Natural killer cell (primary cell): ENCODE data around the gene SOX6. TPM values are rescaled to one million over a fixed set of nuclear protein-coding genes. Genes with fewer than 3 reads are reported as not detected.

Source experiments
- ATAC-seq, 3 donors: fragments of 150-1000 bp in 2 of 3; fragments of 200-7000 bp in 1 of 3; cut with Tn5 transposase; 1 replicate in 1 of 3; 2 replicates in 2 of 3; pipeline ENCODE4 v1.10.0; 2021; ENCODE audit warnings: mild to moderate bottlenecking in 2 of 3, moderate library complexity in 2 of 3
- DNase-seq, 2 donors: peaks; one replicate each; pipeline versions ENCODE4 v3.0.0 to v3.0.0-alpha.2; 2013 to 2021; ENCODE audit warnings: mixed read lengths in 1 of 2
- H3K27ac ChIP-seq: one replicate; pipeline ENCODE4 v1.5.1; 2013; ENCODE audit warnings: mild to moderate bottlenecking, low read length
- H3K27me3 ChIP-seq: one replicate; pipeline ENCODE4 v1.6.1; 2013; ENCODE audit warnings: low read length; ENCODE audit not compliant: control insufficient read depth, insufficient read depth
- H3K36me3 ChIP-seq: one replicate; pipeline ENCODE4 v1.6.1; 2013; ENCODE audit warnings: low read length; ENCODE audit not compliant: control insufficient read depth, insufficient read depth
- H3K4me1 ChIP-seq: one replicate; pipeline ENCODE4 v1.6.1; 2013; ENCODE audit warnings: low read length; ENCODE audit not compliant: control insufficient read depth, insufficient read depth
- H3K4me3 ChIP-seq: one replicate; pipeline ENCODE4 v1.5.1; 2013; ENCODE audit warnings: low read length
- H3K9me3 ChIP-seq: one replicate; pipeline ENCODE4 v1.6.1; 2013; ENCODE audit warnings: low read length; ENCODE audit not compliant: control insufficient read depth, insufficient read depth
- H3K27ac Mint-ChIP-seq, 2 donors: one replicate each; pipeline ENCODE4 v1.8.0; 2022; ENCODE audit warnings: mild to moderate bottlenecking in 2 of 2, mixed read lengths in 2 of 2, moderate library complexity in 1 of 2
- H3K27me3 Mint-ChIP-seq, 2 donors: one replicate each; pipeline ENCODE4 v1.8.0; 2022; ENCODE audit warnings: low read depth in 2 of 2, mixed read lengths in 2 of 2
- H3K36me3 Mint-ChIP-seq: one replicate; pipeline ENCODE4 v1.8.0; 2022; ENCODE audit warnings: mixed read lengths
- H3K4me1 Mint-ChIP-seq, 2 donors: one replicate each; pipeline ENCODE4 v1.8.0; 2022; ENCODE audit warnings: mixed read lengths in 2 of 2
- H3K4me3 Mint-ChIP-seq: one replicate; pipeline ENCODE4 v1.8.0; 2022; ENCODE audit warnings: mild to moderate bottlenecking, moderate library complexity, mixed read lengths
- H3K9me3 Mint-ChIP-seq, 2 donors: one replicate each; pipeline ENCODE4 v1.8.0; 2022; ENCODE audit warnings: mixed read lengths in 2 of 2
- WGBS: methylation state at CpG from one replicate; pipeline ENCODE4 v1.1.7; 2013; ENCODE audit warnings: missing lambda C conversion rate; ENCODE audit not compliant: insufficient coverage; 5-methylcytosine and 5-hydroxymethylcytosine counted together
- intact Hi-C: fragments of 100-400 bp; cut with micrococcal nuclease; formaldehyde crosslinking; loops from one replicate; pipeline ENCODE4 v1.14.2; 2022
- total RNA-seq, 4 donors: library from RNA; stranded (reverse); fragments of 120-200 nt in 1 of 4; gene quantifications; one replicate each; pipeline versions ENCODE4 v1.2.3 to v1.2.4, GENCODE V29; 2013 to 2022
- TF ChIP-seq, protein P1 (sequence below): fragments of 200-600 bp; IDR thresholded peaks from one replicate; pipeline ENCODE4 v1.8.0; 2022; ENCODE audit warnings: antibody characterized with exemption

SOX6 gene
- total RNA-seq, 3 donors from 2014 or later (not counting 1 experiment from before 2014, with no cell fraction given), result 0.27 TPM; not detected in 2

DNA sequence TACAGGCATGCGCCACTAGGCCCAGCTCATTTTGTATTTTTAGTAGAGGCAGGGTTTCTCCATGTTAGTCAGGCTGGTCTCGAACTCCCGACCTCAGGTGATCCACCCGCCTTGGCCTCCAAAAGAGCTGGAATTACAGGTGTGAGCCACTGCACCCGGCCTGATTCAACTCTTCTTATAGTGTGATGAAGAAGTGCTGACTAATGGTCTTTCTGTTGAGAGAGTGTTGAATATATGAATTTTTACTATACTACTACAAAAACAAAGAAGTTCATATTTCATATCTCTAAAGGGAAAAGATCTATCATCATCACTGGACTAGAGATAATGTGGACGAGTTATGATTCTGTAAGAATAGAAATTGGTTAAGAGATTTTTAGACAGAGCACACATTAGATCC lies 320.1 kb downstream of the SOX6 start:
- Histone ChIP-seq H3K27me3 (no peaks in the 10 kb centered on the region), H3K4me3 (no peak overlapping the region), H3K36me3 (no peaks in the 10 kb centered on the region), H3K9me3 (no peaks in the 10 kb centered on the region), H3K27ac (no peak overlapping the region), H3K4me1 (no peaks in the 10 kb centered on the region)
- TF ChIP-seq, protein P1, sequence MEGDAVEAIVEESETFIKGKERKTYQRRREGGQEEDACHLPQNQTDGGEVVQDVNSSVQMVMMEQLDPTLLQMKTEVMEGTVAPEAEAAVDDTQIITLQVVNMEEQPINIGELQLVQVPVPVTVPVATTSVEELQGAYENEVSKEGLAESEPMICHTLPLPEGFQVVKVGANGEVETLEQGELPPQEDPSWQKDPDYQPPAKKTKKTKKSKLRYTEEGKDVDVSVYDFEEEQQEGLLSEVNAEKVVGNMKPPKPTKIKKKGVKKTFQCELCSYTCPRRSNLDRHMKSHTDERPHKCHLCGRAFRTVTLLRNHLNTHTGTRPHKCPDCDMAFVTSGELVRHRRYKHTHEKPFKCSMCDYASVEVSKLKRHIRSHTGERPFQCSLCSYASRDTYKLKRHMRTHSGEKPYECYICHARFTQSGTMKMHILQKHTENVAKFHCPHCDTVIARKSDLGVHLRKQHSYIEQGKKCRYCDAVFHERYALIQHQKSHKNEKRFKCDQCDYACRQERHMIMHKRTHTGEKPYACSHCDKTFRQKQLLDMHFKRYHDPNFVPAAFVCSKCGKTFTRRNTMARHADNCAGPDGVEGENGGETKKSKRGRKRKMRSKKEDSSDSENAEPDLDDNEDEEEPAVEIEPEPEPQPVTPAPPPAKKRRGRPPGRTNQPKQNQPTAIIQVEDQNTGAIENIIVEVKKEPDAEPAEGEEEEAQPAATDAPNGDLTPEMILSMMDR, result no peak
- H3K9me3 Mint-ChIP-seq, result peaks cover 3 to 4% of the 10 kb centered on the region in 2 donors
- H3K27ac Mint-ChIP-seq, result no peak overlapping the region
- H3K27me3 Mint-ChIP-seq, result no peaks in the 10 kb centered on the region
- intact Hi-C loops, result no loop called here
- H3K4me1 Mint-ChIP-seq, result no peaks in the 10 kb centered on the region
- H3K36me3 Mint-ChIP-seq, result no peaks in the 10 kb centered on the region
- 88% methylated on average over 5 of the region's 6 CpGs for WGBS
- H3K4me3 Mint-ChIP-seq, result no peak overlapping the region
- DNase-seq (no peak), ATAC-seq (no peak)

DNA sequence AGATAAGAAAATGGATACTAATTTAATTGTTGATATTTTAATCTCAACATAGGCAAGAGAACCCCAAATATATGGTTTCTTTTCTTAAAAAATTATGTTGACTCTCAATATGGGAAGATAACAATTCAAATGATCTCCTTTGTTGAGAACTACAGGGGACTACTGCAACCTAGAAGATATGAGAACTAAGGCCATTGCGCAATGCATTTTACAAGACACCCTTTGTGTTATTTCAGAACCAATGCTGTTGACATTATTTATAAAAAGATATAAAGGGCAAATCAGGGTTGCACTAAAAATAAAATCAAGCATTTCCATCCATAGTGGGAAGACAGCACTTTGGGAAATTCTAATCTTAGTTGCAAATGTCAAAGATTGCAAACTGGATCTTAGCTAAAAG lies 322.3 kb downstream of the SOX6 start:
- H3K4me1 Mint-ChIP-seq, result no peaks in the 10 kb centered on the region
- TF ChIP-seq, protein P1, result no peak
- no peaks in the 10 kb centered on the region for H3K27me3 Mint-ChIP-seq
- no peak overlapping the region for H3K4me3 ChIP-seq
- no peak for DNase-seq
- H3K27ac Mint-ChIP-seq, result no peak overlapping the region
- no peaks in the 10 kb centered on the region for H3K27me3 ChIP-seq
- no CpG with 5 or more reads among the region's 1 CpG for WGBS
- no peak overlapping the region for H3K27ac ChIP-seq
- no peaks in the 10 kb centered on the region for H3K4me1 ChIP-seq
- intact Hi-C loops, result no loop called here
- no peaks in the 10 kb centered on the region for H3K9me3 ChIP-seq
- H3K9me3 Mint-ChIP-seq, result peaks cover 3 to 4% of the 10 kb centered on the region in 2 donors
- H3K4me3 Mint-ChIP-seq, result no peak overlapping the region
- no peaks in the 10 kb centered on the region for H3K36me3 Mint-ChIP-seq
- ATAC-seq, result no peak
- no peaks in the 10 kb centered on the region for H3K36me3 ChIP-seq

DNA sequence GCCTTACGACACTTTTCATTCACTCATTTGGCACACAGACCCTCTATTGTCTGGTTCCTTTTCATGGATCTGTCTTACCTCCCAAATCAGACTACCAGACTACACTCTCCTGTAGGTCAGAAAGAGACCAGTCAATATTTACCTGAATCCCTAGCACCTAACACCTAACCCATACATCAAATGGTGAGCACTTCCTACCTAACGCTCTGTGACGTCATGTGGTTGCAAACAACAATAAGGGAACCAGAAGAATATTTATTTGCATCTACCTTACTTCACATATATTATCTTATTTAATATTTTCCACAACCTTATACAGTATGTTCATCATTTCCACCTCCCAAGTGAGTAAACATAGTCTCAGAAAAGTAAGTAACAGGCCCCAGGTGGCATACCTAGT lies 323.4 kb downstream of the SOX6 start:
- Mint-ChIP-seq H3K4me1 (no peaks in the 10 kb centered on the region), H3K27ac (no peak overlapping the region), H3K27me3 (no peaks in the 10 kb centered on the region), H3K4me3 (no peak overlapping the region), H3K36me3 (no peaks in the 10 kb centered on the region), H3K9me3 (peaks cover 3 to 4% of the 10 kb centered on the region in 2 donors)
- Histone ChIP-seq H3K27ac (no peak overlapping the region), H3K4me3 (no peak overlapping the region), H3K4me1 (no peaks in the 10 kb centered on the region), H3K9me3 (no peaks in the 10 kb centered on the region), H3K27me3 (no peaks in the 10 kb centered on the region), H3K36me3 (no peaks in the 10 kb centered on the region)
- TF ChIP-seq, protein P1, result no peak
- DNase-seq (no peak), ATAC-seq (no peak)
- intact Hi-C loops, result no loop called here
- WGBS, result 88% methylated on average over 3 of the region's 3 CpGs

DNA sequence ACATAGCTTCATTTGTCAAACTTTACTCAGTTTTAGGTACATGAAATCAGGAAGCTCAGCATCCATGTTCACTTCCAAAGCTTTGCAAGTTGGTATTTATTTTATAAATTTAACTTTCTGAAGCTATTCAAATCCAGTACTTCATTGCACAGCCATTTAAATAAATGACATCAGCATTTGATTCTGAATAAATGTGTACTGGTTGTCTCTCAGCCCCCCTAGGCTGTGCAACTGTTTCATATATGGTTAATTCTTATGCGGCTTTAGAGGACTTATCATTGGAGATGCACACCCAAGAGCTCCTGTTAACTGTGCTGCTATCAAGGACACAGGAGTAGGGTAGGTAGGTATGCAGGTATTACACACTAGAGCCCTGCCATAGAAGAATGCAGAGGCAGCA lies 325.1 kb downstream of the SOX6 start:
- intact Hi-C loops, result no loop called here
- Histone ChIP-seq H3K4me1 (no peaks in the 10 kb centered on the region), H3K4me3 (no peak overlapping the region), H3K27me3 (no peaks in the 10 kb centered on the region), H3K27ac (no peak overlapping the region), H3K36me3 (no peaks in the 10 kb centered on the region), H3K9me3 (no peaks in the 10 kb centered on the region)
- Mint-ChIP-seq H3K36me3 (no peaks in the 10 kb centered on the region), H3K27me3 (no peaks in the 10 kb centered on the region), H3K27ac (no peak overlapping the region), H3K4me3 (no peak overlapping the region), H3K9me3 (peaks cover 3 to 4% of the 10 kb centered on the region in 2 donors), H3K4me1 (no peaks in the 10 kb centered on the region)
- no peak for DNase-seq
- TF ChIP-seq, protein P1, result no peak
- no peak for ATAC-seq
- WGBS, result 95% methylated on average over 1 of the region's 1 CpG
